Left ventricle myocardium inferior (tissue), 1 donor: ENCODE data around the gene PLAGL1. TPM values are rescaled to one million over a fixed set of nuclear protein-coding genes. Genes with fewer than 3 reads are reported as not detected.
A peak's percentile ranks its signal among the peaks of the same experiment; 100 is the strongest.

Experiments used
- DNase-seq: peaks from one replicate; pipeline ENCODE4 v3.0.0-alpha.2; 2020
- H3K27ac ChIP-seq: fragments of 200-600 bp; replicated peaks from 2 replicates; pipeline ENCODE4 v1.8.0; 2021
- H3K27me3 ChIP-seq: fragments of 200-600 bp; 2 replicates; pipeline ENCODE4 v1.8.0; 2021; ENCODE audit warnings: low read depth
- H3K36me3 ChIP-seq: fragments of 200-600 bp; 2 replicates; pipeline ENCODE4 v1.8.0; 2021
- H3K4me1 ChIP-seq: fragments of 200-600 bp; 2 replicates; pipeline ENCODE4 v1.8.0; 2021
- H3K4me3 ChIP-seq: fragments of 200-600 bp; 2 replicates; pipeline ENCODE4 v1.8.0; 2021; ENCODE audit warnings: mild to moderate bottlenecking, moderate library complexity
- H3K9me3 ChIP-seq: fragments of 200-600 bp; replicated peaks from 2 replicates; pipeline ENCODE4 v1.8.0; 2021
- CTCF ChIP-seq: fragments of 200-600 bp; IDR thresholded peaks from 2 replicates; pipeline ENCODE4 v1.8.0; 2021; ENCODE audit warnings: antibody characterized with exemption, mild to moderate bottlenecking, borderline replicate concordance
- intact Hi-C: fragments of 100-400 bp; cut with micrococcal nuclease; formaldehyde crosslinking; loops from one replicate; pipeline ENCODE4 v1.11.0; 2022
- total RNA-seq: library from RNA; stranded (reverse); fragmentation: NEBNext Ultra II Directional; extraction: Animal tissue kit (Norgen Biotek cat#: 25700); gene quantifications from one replicate; pipeline ENCODE4 v1.2.1, GENCODE V29; 2021
- donor health status: DM: no; HTN: yes; CAD: no; lungs with severe emphysema.

Gene PLAGL1
- total RNA-seq, 1 donor from 2014 or later: 10.5 TPM

- peak; percentile 69 for TF ChIP-seq CTCF
- H3K36me3 ChIP-seq: no peaks in the 10 kb centered on the region
- H3K9me3 ChIP-seq: no peaks in the 10 kb centered on the region
- no peaks in the 10 kb centered on the region for H3K27me3 ChIP-seq
- intact Hi-C loops: loop anchor here (10.0 kb wide), 1 partner anchor 75 kb away; no protein-coding TSS in a partner anchor
- H3K4me1 ChIP-seq: no peaks in the 10 kb centered on the region
- no peak for DNase-seq
- H3K4me3 ChIP-seq: no peak overlapping the region
- no peak overlapping the region for H3K27ac ChIP-seq
Measured at GRCh38 chr6:143940011-143940597, 68.0 kb downstream of the PLAGL1 start.

GRCh38 chr6:143939364-143939763, 68.7 kb downstream of the PLAGL1 start:
- DNase-seq: no peak
- H3K4me3 ChIP-seq: no peak overlapping the region
- intact Hi-C loops: no loop called here
- H3K27ac ChIP-seq: no peak overlapping the region
- no peaks in the 10 kb centered on the region for H3K36me3 ChIP-seq
- H3K27me3 ChIP-seq: no peaks in the 10 kb centered on the region
- no peak for TF ChIP-seq CTCF
- H3K9me3 ChIP-seq: no peaks in the 10 kb centered on the region
- H3K4me1 ChIP-seq: no peaks in the 10 kb centered on the region

GRCh38 chr6:143937668-143937970, 70.4 kb downstream of the PLAGL1 start:
- Histone ChIP-seq H3K27me3 (no peaks in the 10 kb centered on the region), H3K9me3 (peaks cover 7% of the 10 kb centered on the region), H3K36me3 (no peaks in the 10 kb centered on the region), H3K4me3 (no peak overlapping the region), H3K4me1 (no peaks in the 10 kb centered on the region), H3K27ac (no peak overlapping the region)
- TF ChIP-seq CTCF: no peak
- no peak for DNase-seq
- intact Hi-C loops: no loop called here

GRCh38 chr6:143936778-143937667, 71.0 kb downstream of the PLAGL1 start:
- TF ChIP-seq CTCF: no peak
- no peaks in the 10 kb centered on the region for H3K36me3 ChIP-seq
- DNase-seq: no peak
- no peak overlapping the region for H3K27ac ChIP-seq
- H3K9me3 ChIP-seq: peaks cover 13% of the 10 kb centered on the region
- no peaks in the 10 kb centered on the region for H3K4me1 ChIP-seq
- no peak overlapping the region for H3K4me3 ChIP-seq
- no peaks in the 10 kb centered on the region for H3K27me3 ChIP-seq
- intact Hi-C loops: no loop called here

- intact Hi-C loops: no loop called here
- H3K4me3 ChIP-seq: no peak overlapping the region
- H3K9me3 ChIP-seq: peaks cover 19% of the 10 kb centered on the region
- no peak for TF ChIP-seq CTCF
- DNase-seq: no peak
- H3K4me1 ChIP-seq: no peaks in the 10 kb centered on the region
- no peaks in the 10 kb centered on the region for H3K36me3 ChIP-seq
- no peak overlapping the region for H3K27ac ChIP-seq
- no peaks in the 10 kb centered on the region for H3K27me3 ChIP-seq
Measured at GRCh38 chr6:143936347-143936746, 71.7 kb downstream of the PLAGL1 start.
